Transverse colon (tissue), 4 donors: ENCODE results near the gene C2CD4C. TPM values are rescaled to one million over a fixed set of nuclear protein-coding genes. Genes with fewer than 3 reads are reported as not detected.

ENCODE experiments used
- DNase-seq: peaks from one replicate; pipeline ENCODE4 v3.0.0-alpha.2; 2019
- H3K27ac ChIP-seq, 4 donors: fragments of 200-600 bp; sonication (generic); 2 replicates each; pipeline ENCODE4 v1.5.1; 2016 to 2018; ENCODE audit warnings: inconsistent platforms in 4 of 4
- H3K27me3 ChIP-seq: fragments of 200-600 bp; sonication (generic); 2 replicates; pipeline ENCODE4 v1.5.1; 2017; ENCODE audit warnings: inconsistent platforms
- H3K36me3 ChIP-seq, 4 donors: fragments of 200-600 bp; sonication (generic); 2 replicates each; pipeline ENCODE4 v1.5.1; 2017 to 2019; ENCODE audit warnings: inconsistent platforms in 4 of 4
- H3K4me1 ChIP-seq, 4 donors: fragments of 200-600 bp; sonication (generic); 2 replicates each; pipeline ENCODE4 v1.5.1; 2017 to 2020; ENCODE audit warnings: inconsistent platforms in 4 of 4
- H3K4me3 ChIP-seq, 4 donors: fragments of 200-600 bp; sonication (generic); 1 replicate in 1 of 4; 2 replicates in 3 of 4; pipeline versions ENCODE4 v1.5.1 to v1.6.1; 2017 to 2019; ENCODE audit warnings: inconsistent platforms in 4 of 4
- H3K9me3 ChIP-seq, 2 donors: fragments of 200-600 bp; sonication (generic); 2 replicates each; pipeline ENCODE4 v1.5.1; 2017 to 2019; ENCODE audit warnings: inconsistent platforms in 2 of 2
- EP300 ChIP-seq: sonication (generic); formaldehyde crosslinking; IDR thresholded peaks from one replicate; pipeline ENCODE4 v1.6.1; 2017; ENCODE audit warnings: antibody characterized with exemption, low read depth
- POLR2A ChIP-seq: fragments of 450-650 bp; IDR thresholded peaks from one replicate; pipeline ENCODE4 v1.6.1; 2016; ENCODE audit warnings: antibody characterized with exemption, mild to moderate bottlenecking, moderate library complexity
- POLR2AphosphoS5 ChIP-seq, 3 donors: sonication (generic); formaldehyde crosslinking; IDR thresholded peaks; one replicate each; pipeline ENCODE4 v1.6.1; 2016; ENCODE audit warnings: antibody characterized with exemption in 3 of 3
- WGBS, 2 donors: methylation state at CpG; one replicate each; pipeline ENCODE4 v1.1.5; 2018; ENCODE audit warnings: low coverage in 1 of 2; 5-methylcytosine and 5-hydroxymethylcytosine counted together
- in situ Hi-C, 4 donors: fragments of 200-750 bp; cut with MboI; loops; one replicate each; pipeline versions ENCODE4 v1.15.0 to v1.15.1; 2017; ENCODE audit warnings: low sequenced_read_pairs in 3 of 4, low pct_ligation_motif_present in 1 of 4, low pct_unique_long_range_greater_than_20kb in 1 of 4
- intact Hi-C: fragments of 100-400 bp; cut with DNase I; formaldehyde crosslinking; loops from one replicate; pipeline ENCODE4 v1.15.1; 2023; ENCODE audit warnings: low total_unique reads
- total RNA-seq, 4 donors: library from RNA; depleted of rRNA; stranded (reverse); fragments of >200 nt; gene quantifications; one replicate each; pipeline ENCODE4 v1.1.0, GENCODE V29; 2016
- TF ChIP-seq, protein P1 (sequence below), 5 experiments: fragments of 200-600 bp in 3 of 5; fragments of 450-650 bp in 2 of 5; sonication (generic) in 3 of 5; IDR thresholded peaks; 1 replicate in 2 of 5; 2 replicates in 3 of 5; pipeline ENCODE4 v1.5.1; 2016 to 2017; ENCODE audit warnings: antibody characterized with exemption in 5 of 5, inconsistent platforms in 3 of 5, mild to moderate bottlenecking in 2 of 5, moderate library complexity in 1 of 5

Gene C2CD4C
- total RNA-seq, 4 donors from 2014 or later: 0.55 to 0.79 TPM; not detected in 2

DNA sequence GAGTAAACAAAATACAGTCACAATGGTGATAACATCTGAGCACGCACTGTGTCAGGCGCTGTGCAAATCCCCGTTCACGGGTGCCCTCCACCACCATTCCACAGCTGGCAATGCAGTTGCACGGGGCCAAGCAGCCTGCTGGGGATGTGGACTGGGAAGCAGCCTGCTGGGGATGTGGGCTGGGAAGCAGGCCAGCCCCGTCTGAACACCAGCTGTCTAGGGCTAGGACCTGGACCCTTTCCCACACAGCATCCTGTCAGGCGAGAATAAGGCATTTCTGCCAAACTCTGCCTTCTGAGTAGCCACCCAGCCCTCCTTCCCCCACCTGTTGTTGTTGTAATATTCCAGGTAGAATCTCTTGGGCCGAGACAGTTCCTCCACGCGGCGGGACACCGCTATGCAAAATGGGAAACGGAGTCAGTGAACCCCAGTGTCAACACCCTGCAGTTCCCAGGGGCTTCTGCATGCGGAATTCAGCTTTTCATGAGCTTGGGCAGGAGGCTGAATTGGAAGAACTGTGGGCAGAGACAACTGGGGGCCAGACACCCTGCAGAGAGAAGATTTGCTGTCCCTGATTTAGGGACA, 36.5 kb downstream of the C2CD4C start:
- H3K4me1 ChIP-seq: no peaks in the 10 kb centered on the region
- no peak overlapping the region for H3K27ac ChIP-seq
- DNase-seq: no peak
- intact Hi-C loops: loop anchor here (10.0 kb wide), 1 partner anchor 112 kb away; no protein-coding TSS in a partner anchor
- no peak overlapping the region for H3K4me3 ChIP-seq
- TF ChIP-seq EP300: no peak
- no peak for TF ChIP-seq POLR2AphosphoS5 (IDR thresholded peaks at IDR 0.05)
- TF ChIP-seq, protein P1, sequence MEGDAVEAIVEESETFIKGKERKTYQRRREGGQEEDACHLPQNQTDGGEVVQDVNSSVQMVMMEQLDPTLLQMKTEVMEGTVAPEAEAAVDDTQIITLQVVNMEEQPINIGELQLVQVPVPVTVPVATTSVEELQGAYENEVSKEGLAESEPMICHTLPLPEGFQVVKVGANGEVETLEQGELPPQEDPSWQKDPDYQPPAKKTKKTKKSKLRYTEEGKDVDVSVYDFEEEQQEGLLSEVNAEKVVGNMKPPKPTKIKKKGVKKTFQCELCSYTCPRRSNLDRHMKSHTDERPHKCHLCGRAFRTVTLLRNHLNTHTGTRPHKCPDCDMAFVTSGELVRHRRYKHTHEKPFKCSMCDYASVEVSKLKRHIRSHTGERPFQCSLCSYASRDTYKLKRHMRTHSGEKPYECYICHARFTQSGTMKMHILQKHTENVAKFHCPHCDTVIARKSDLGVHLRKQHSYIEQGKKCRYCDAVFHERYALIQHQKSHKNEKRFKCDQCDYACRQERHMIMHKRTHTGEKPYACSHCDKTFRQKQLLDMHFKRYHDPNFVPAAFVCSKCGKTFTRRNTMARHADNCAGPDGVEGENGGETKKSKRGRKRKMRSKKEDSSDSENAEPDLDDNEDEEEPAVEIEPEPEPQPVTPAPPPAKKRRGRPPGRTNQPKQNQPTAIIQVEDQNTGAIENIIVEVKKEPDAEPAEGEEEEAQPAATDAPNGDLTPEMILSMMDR (IDR thresholded peaks at IDR 0.05): no peak
- TF ChIP-seq POLR2A: no peak
- no peaks in the 10 kb centered on the region for H3K9me3 ChIP-seq
- 48 to 100% methylated on average over 2 to 14 of the region's 14 CpGs for WGBS, 2 donors
- H3K27me3 ChIP-seq: peaks cover 35% of the 10 kb centered on the region
- H3K36me3 ChIP-seq: no peaks in the 10 kb centered on the region
- in situ Hi-C loops: no loop called here

DNA sequence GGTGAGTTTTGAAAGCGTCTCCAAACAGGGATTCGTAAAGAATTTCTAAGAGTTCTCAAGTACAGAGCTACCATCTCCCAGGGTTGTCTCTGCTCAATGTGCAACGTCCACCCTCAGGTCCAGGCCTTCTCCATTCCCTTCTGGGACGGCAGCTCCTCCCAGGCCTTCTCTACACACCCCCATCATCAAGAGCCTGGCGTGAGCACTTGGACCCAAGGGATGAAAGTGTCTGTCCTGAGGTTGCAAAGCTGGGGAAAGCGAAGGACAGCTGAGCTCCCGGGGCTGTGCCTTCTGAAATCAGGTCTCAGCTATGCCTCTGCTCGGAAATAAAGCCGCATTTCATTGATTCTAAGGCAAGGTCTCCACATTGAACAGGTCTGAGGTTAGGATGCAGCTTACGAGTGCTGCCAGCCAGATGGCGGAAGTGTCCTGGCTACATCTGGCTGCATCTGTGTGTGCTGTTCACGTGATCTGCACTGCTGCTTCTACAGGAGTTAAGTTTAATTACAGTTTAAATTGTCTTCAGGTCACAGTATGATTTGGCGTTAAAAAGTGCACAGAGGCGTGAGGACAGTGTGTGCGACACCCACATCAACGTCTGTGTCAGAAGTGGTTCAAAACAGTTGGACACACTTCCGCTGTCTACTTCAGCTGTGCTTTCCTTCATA, 37.3 kb downstream of the C2CD4C start:
- TF ChIP-seq, protein P1 (IDR thresholded peaks at IDR 0.05): no peak
- TF ChIP-seq EP300 (no peak), POLR2AphosphoS5 (IDR thresholded peaks at IDR 0.05) (no peak), POLR2A (no peak)
- Histone ChIP-seq H3K36me3 (no peaks in the 10 kb centered on the region), H3K9me3 (no peaks in the 10 kb centered on the region), H3K27me3 (peaks cover 37% of the 10 kb centered on the region), H3K4me3 (no peak overlapping the region), H3K27ac (no peak overlapping the region), H3K4me1 (no peaks in the 10 kb centered on the region)
- in situ Hi-C loops: no loop called here
- DNase-seq: no peak
- intact Hi-C loops: loop anchor here (10.0 kb wide), 1 partner anchor 113 kb away; no protein-coding TSS in a partner anchor
- 52 to 55% methylated on average over 6 to 17 of the region's 17 CpGs for WGBS, 2 donors

DNA sequence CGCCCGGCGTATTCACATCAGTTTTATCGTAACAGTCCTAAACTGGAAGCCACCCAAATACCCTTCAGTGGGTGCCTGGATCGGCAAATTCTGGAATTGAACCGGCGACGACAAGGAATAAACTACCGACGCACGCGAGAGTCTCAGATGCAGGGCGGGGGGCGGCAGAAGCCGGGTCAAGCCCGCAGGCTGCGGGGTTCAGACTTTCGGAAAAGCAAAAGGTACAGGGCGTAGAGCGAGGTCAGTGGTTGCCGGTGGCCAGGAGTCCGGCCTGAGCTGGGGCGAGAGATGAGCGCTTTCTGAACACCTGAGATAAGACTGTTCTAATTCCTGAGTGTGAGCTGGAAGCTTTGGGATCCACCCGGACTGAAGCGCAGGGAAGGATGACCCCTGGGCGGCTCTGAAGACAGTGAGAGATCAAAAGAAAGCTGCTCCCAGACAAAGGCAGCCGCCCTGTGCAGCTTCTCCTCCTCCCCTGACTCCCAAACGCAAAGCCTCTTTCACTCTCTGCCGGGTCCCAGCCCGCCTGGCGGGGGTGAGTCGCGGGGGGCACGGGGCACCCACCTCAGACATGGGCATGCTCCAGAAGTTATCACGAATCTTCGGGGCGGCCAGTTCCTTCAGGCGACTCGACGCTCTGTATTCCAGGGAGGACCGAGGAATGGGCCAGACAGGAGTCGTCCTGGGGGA, 38.2 kb downstream of the C2CD4C start:
- in situ Hi-C loops: no loop called here
- TF ChIP-seq POLR2AphosphoS5 (IDR thresholded peaks at IDR 0.05) (no peak), EP300 (no peak), POLR2A (no peak)
- TF ChIP-seq, protein P1 (IDR thresholded peaks at IDR 0.05): no peak
- H3K4me1 ChIP-seq: no peaks in the 10 kb centered on the region
- peaks cover 36% of the 10 kb centered on the region for H3K27me3 ChIP-seq
- H3K36me3 ChIP-seq: no peaks in the 10 kb centered on the region
- no peak for DNase-seq
- H3K9me3 ChIP-seq: no peaks in the 10 kb centered on the region
- WGBS, 2 donors: 92% methylated on average over 42 of the region's 43 CpGs; no CpG with 5 or more reads in 1 of the 2 donors
- H3K27ac ChIP-seq: no peak overlapping the region
- intact Hi-C loops: loop anchor here (10.0 kb wide), 1 partner anchor 114 kb away; no protein-coding TSS in a partner anchor
- no peak overlapping the region for H3K4me3 ChIP-seq

DNA sequence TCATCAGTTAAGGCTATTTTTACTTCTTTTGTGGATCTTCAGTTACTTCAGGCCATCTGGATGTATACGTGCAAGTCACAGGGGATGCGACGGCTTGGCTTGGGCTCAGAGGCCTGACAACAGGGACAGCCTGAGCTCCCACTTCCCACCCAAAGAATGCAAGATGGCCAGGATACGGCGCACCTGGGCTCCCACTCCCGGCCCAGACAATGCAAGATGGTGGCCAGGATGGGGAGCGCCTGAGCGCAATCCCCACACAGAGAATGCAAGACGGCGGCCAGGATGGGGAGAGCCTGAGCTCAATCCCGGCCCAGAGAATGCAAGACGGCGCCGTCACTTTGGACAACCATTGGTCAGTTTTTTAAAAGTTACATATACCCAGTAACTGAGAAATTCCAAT, 39.1 kb downstream of the C2CD4C start:
- H3K9me3 ChIP-seq: no peaks in the 10 kb centered on the region
- H3K4me1 ChIP-seq: no peaks in the 10 kb centered on the region
- H3K27ac ChIP-seq: no peak overlapping the region
- H3K4me3 ChIP-seq: no peak overlapping the region
- no peaks in the 10 kb centered on the region for H3K36me3 ChIP-seq
- peaks cover 27% of the 10 kb centered on the region for H3K27me3 ChIP-seq
- in situ Hi-C loops: no loop called here
- WGBS, 2 donors: 95% methylated on average over 14 of the region's 14 CpGs; no CpG with 5 or more reads in 1 of the 2 donors
- DNase-seq: no peak
- intact Hi-C loops: loop anchor here (10.0 kb wide), 1 partner anchor 115 kb away; no protein-coding TSS in a partner anchor
- TF ChIP-seq POLR2AphosphoS5 (IDR thresholded peaks at IDR 0.05) (no peak), POLR2A (no peak), EP300 (no peak)
- TF ChIP-seq, protein P1 (IDR thresholded peaks at IDR 0.05): no peak
